GM19467 (cell line): ENCODE results near the gene MATN4.

Source experiments
- ATAC-seq: cut with Tn5 transposase; IDR thresholded peaks from one replicate; pipeline ENCODE4 v1.9.1; 2021; ENCODE audit warnings: mild to moderate bottlenecking, moderate library complexity; ENCODE audit not compliant: unreplicated experiment

The MATN4 gene

DNA sequence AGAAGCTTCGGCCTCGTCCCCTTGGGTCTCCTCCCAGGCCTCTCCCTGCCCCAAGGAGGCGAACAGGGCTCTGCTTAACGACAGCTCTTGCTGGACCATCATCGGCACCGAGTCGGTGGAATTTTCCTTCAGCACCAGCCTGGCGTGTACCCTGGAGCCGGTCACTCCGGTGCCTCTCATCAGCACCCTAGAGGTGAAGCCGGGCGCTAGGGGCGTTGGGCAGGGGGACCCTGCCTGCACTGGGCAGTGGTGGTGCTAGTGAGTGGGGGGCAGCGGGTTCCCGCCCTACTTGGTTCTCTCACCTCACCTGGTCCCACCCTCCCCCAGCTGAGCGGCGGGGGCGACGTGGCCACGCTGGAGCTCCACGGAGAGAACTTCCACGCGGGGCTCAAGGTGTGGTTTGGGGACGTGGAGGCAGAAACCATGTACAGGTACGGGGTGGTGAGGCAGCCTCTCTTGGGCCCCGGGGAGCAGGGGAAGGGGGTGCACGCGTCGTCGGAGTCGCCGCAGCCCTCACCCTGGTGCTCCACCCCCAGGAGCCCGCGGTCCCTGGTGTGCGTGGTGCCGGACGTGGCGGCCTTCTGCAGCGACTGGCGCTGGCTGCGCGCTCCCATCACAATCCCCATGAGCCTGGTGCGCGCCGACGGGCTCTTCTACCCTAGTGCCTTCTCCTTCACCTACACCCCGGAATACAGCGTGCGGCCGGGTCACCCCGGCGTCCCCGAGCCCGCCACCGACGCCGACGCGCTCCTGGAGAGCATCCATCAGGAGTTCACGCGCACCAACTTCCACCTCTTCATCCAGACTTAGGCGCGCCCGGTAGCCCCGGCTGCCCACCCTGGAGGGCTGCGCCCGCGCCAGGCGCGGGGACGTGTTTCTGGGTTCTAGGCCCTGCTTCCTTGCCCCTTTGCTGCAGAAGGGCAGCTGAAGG lies 8.3 kb upstream of the MATN4 start:
- ATAC-seq = no peak

DNA sequence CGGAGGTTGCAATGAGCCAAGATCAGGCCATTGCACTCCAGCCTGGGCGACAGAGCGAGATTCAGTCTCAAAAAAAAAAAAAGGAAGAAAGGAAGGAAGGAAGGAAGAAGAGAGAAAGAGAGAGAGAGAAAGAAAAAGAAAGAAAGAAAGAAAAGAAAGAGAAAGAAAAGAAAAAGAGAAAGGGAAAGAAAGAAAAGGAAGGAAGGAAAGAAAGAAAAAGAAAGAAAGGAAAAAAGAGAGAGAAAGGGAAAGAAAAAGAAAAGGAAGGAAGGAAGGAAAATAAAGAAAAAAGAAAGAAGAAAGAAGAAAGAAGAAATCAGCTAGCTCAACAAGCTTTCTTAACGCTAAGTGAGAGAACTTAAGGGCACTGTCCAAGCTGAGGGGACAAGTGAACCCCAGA lies 7.6 kb upstream of the MATN4 start:
- no peak for ATAC-seq

DNA sequence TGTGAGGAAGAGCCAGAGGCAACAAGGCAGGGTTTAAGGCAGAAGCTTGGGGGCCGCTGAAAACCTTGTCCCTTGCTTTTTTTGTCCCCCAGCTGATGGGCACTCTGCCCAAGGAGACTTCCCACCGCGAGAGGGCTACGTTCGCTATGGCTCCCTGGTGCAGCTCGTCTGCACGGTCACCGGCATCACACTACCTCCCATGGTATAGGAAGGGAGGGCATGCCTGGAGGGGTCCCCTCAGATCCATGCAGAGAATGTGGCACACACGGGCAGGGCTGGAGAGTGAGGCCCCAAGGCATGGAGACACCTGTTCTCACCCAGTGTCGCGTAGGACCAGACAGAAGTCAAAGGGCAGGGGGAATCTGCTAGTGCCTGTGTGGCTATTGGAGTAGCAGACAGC lies 5.8 kb upstream of the MATN4 start:
- ATAC-seq = no peak

DNA sequence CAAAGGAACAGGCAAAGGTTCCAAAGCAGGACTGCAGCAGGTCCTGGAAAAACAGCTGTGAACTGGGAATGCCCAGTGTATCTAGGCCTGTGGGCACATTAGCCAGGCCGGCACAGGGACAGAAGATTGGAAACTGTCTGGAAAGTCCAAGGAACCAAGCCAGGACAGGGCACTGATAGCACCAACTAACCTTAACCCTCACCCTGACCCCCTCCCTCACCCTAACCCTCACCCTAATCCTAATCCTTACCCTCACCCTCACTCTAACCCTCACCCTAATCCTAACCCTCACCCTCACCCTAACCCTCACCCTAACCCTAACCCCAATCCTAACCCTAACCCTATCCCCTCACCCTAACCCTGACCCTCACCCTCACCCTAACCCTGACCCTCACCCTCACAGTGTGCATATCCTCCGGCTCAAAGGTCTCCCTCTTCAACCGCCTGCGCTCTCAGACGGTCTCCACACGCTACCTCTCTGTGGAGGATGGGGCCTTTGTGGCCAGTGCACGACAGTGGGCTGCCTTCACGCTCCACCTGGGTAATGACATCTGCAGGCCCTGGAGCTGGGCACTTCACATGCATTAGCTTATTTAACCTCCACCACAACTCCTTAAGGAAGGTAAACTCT lies 5.1 kb upstream of the MATN4 start:
- no peak for ATAC-seq

DNA sequence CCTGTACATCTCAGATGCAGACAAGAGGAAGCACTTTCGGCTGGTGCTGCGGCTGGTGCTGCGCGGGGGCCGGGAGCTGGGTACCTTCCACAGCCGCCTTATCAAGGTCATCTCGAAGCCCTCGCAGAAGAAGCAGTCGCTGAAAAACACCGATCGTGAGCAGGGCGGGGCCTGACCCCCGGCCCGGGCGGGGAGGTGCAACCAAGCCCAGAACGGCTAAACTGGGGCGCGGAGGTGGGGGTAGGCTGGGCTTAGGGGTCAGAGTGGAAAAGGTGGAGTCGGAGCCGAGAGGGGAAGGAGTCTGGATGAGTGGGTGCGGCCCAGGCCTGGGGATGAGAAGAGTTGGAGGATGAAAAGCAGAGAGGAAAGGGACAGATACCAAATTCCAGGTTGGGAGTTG lies 4.1 kb upstream of the MATN4 start:
- no peak for ATAC-seq

DNA sequence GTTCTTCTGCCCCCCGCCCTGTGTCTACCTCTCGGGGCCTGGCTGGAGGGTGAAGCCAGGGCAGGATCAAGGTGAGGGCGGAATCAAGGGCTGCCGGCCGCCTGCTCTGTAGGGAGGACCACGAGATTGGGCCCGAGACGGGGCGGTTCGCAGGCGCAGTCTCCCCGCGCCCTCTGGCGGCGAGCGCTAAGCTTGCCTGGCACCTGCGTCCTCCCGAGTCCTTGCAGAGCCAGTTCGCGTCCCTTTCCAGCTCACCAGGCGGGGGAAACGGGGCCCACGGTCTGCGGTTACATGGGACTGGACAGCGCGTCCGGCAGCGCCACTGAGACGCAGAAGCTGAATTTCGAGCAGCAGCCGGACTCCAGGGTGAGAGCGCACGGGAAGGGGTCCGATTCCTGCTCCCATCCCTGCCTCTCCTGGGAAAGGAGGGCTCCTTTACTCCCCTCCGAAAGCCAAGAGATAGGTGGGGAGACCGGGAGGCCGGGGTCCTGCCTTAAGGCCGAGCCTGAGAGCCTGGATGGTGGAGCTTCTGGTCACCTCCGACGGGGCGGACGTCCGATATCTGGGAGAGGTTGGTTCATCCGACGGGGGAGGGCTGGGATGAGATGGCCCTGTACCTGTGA lies 3.6 kb upstream of the MATN4 start:
- no peak for ATAC-seq

DNA sequence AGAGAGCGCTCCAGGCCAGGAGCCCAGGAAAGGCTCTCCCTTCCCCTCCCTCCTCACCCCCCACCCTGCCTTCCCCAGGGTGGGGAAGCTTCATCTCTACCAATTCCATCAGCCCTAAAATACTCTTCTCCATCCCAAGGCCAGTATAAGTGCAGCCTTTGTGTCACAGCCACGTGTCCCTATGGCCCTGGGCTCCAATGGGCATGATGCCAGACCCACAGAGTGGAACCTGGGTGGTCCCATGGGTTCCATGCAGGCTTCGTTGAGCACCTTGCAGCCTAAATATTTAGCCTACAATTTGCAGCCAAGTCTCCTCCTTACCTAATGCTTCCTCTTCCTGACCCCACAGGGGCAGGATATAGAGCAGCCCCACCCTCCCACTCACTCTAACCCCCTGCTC lies 976 bp upstream of the MATN4 start:
- ATAC-seq = no peak

DNA sequence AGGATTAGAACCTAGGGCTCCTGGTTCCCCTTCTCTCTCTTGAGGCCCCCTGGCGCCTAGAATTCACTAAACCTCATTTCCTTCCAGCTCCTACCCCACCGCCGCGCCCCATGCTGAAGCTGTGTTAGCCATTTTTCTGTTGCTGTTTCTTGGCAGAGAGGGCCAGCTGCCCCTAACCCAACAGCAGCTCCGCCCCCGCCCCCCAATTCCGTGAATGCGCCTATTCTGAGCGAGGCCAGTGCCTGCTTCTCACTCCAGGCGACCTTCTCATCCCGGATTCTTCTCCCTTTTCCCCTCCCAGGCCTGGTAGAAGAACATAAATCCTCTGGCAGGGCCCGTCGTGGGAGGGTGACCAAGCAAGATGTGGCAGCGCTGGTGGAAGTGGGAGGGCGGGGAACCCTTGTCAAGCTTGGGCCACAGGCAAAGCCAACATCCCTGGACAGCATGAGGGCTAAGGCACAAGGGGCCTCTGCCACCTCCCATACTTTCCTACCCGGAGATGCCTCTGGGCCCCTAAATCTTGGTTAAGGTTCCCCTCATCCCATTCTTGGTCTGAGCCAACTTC lies 941 bp downstream of the MATN4 start:
- ATAC-seq = no peak

DNA sequence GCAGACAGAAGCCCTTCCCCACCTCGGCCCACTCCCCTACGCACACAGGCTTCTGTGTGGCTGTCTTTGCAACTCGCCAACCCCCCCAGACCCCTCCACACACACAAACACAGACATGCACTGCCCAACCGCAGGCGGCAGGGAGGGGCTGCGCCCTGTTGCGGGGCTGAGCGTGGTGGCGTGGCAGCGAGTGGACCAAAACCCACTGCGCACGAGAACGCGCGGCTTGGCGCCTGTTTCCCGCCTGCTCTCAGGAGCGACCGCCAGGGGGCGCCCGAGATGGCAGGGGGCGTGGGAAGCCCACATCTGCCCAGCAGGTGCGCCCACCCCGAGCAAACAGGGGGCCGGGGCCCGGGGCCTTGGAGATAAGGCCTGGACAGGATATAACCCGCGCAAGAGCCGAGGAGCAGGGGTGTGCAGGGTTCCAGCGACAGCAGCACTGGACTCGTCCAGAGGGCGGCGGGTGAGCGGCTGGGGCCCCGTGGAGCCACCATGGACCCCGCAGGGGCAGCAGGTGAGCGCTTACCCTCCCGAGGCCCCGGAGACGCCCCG lies 1.6 kb downstream of the MATN4 start, which contains the start of gene RBPJL:
Gene RBPJL, plus strand, starts transcription at position 410 of the 552 bp plus-strand sequence. Its CDS starts 83 bp downstream, at position 493.
- ATAC-seq = no peak

DNA sequence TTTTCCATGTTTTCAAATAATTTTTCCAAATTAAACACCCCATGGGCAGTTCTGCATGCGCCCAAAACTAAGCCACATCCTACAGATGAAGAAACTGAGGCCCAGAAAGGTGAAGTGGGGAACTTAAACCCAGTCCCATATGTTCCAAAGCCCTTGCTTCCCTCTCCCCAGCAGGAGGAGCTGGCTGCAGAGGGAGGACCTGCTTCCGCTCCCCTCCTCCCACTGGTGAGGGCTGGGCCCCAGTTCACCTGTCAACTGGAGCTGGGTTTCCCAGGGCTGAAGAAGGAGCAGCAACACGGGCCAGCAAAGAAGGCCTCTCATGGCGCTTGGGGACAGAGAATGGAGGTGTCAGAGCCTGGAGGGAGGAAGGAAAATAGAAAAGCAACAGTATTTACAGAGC lies 2.8 kb downstream of the MATN4 start:
- no peak for ATAC-seq

DNA sequence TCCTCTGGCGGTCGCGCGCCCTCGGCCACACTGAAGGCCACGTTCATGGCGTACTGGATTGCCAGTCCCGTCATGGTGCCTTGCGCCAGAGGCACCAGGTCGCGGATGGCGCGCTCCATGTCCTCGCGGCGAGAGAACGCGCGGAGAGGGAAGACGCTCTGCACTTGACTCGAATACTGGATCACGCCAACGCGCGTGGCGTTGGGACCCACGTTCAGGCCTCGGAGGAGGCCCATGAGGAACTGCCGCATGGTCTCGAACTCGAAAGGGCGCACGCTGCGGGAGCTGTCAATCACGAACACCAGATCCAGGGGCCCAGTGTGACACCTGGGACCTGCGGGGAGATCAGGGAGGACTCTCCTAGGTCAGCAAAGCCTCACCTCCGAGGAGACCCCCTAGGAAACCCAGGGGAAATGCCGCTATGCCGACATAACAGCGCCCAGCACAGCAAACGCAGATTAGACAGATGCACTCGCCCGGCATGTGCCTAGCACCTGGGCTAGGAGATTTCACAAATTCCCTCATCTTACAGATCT lies 3.6 kb downstream of the MATN4 start:
- no peak for ATAC-seq

DNA sequence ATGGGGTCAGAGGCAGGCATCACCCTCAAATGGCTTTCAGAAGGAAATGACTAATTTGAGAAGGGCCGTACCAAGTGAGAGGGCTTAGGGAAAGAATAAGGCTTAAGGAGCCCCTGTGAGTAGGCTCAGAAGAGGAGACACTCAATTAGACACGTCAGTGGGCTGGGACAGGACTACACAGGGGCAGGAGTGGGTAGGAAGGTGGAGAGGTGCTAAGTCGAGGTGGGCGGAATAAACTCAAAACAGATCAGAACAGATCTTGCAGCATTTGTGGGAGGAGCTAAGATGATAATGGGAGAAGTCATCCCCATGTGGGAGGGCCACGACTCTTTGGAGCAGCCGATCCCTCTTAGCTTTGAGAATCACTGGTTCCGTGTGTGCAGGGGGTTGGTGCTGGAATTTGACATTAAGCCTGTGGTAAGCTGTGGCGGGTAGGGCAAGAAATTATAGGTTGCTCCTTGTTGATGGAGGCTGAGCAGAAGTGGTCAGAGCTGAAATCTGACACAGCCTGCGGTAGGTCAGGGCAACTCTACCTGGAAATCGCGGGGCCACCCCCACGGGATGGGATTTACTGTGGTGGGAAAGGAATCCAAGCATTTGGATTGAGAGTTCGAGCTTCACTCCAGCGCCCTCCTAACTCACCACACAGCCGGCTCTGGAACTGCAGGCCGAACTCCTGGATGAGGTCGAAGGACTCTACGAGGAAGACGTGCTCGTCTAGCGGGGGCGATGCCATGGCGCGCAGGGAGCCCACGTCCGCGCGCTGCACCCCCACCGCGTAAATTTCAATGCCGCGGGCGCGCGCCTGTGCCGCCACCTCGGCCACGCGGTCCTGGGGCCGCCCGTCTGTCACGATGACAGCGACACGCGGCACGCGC lies 4.3 kb downstream of the MATN4 start:
- no peak for ATAC-seq

DNA sequence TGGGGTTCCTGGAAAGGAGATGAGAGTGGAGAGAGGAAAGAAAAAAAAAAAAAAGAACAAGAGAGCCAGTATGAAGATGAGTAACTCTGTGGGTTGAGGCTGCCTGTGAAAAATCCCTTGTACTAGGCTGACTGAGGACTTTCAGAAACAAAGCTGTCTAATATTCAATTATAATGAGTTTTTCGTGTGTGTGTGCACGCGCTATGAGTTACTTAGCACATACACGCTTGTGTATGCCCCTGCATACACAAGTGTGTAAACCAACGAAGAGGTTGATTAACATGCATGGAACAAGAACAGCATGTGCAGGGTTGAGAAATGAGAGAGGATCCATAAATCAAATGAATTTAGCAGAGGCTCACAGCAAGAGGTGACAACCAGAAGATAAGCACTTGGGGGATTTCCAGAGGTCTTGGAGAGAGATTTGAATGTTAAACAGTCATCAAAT lies 6.3 kb downstream of the MATN4 start:
- no peak for ATAC-seq

DNA sequence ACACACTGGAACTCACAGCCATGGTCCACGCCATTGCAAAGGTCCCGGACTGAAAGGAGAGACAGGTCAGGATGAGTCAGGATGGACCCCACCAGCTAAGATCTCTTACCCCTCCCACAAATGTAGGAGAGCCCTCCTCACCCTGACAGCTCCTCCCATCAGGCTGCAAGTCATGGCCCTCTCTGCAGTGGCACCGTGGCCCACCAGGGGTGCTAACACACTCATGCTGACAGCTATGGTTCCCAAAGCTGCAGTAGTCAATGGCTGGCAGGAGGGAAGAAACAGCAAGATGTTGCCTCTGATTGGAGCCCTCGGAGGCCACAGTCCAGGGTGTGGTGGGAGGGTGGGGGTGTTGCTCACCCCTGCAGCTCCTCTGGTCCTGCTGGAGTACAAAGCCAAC lies 7.1 kb downstream of the MATN4 start:
- no peak for ATAC-seq

DNA sequence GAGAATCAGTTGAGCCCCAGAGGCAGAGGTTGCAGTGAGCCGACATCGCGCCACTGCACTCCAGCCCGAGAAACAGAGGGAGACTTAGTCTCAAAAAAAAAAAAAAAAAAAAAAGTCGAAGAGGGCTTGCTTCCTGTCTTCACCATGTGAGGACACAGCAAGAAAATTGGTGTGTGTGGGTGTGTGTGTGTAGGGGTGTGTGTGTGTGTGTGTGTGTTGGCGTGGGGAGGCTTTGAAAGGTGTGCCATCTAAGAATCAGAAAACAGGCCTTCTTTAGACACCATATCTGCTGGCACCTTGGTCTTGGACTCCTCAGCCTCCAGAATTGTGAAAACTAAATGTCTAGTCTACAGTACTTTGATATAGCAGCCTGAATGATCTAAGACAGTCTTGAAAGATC lies 8.3 kb downstream of the MATN4 start:
- ATAC-seq = no peak

DNA sequence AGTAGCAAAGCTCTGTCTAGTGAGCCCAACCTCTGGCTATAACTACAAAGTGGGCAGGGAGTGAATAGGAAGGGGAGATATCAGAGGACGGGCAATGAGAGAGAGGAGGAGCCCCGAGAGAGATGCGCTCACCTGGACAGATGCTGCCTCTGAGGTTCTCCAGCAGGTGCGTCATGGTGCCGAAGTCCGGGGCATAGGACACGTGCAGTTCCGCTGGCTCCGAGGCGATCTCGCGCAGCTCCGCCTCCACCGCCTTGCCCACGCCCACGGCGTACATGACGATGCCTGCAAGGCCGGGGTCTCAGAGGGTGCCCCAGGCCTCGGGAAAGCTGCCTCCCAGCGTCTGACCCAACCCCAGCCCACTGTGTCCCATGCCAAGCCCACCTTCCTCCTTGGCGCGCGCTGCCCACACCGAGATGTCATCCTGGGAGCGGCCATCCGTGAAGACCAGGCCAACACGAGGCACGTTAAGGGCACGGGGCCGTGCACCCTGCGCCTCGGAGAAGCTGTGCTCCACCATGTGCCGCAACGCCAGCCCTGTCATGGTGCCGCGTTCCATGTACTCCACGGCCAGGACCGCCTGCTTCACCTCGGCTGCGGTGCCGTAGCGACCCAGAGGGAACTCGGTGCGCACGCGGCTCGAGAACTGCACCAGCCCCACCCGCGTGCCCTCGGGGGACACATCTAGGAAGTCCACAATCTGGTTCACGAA lies 10.2 kb downstream of the MATN4 start:
- no peak for ATAC-seq

DNA sequence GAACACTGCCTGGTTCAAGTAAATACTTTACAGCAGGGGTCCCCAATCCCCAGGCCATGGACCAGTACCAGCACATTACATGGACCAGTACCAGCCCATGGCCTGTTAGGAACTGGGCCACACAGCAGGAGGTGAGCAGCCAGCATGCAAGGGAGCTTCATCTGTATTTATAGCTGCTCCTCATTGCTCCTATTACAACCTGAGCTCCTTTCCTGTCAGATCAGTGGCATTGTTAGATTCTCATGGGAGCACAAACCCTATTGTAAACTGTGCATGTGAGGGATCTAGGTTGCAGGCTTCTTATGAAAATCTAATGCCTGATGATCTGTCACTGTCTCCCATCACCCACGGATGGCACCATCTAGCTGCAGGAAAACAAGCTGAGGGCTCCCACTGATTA lies 13.4 kb downstream of the MATN4 start:
- ATAC-seq = no peak

DNA sequence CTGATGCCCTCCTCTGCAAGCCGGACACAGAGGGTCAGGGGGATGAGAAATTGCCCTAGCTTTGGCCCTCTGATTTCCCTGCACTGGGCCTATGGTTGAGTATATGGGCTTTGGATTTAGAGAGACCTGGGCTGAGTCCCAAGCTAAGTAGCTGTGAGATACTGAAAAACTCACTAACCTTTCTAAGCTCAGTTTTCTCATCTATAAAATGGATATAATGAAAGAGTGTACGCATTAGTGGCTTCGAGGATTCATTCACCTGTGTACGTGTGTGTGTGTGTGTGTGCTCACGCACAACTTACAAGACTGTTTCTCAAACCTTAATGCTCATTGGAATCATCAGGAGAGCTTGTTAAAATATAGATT lies 14.1 kb downstream of the MATN4 start:
- ATAC-seq = no peak
